HepG2 (cell line): ENCODE data around the gene SAMSN1. TPM values are rescaled to one million over a fixed set of nuclear protein-coding genes. Genes with fewer than 3 reads are reported as not detected.

Experiments used
- ATAC-seq: fragments of 200-7000 bp; cut with Tn5 transposase; 3 replicates; pipeline ENCODE4 v1.9.1; 2020; ENCODE audit warnings: mild to moderate bottlenecking, moderate library complexity
- BruUV-seq: library from RNA; stranded (reverse); fragments of 400-500 nt; replicated peaks from 2 replicates; lab custom pipeline; 2021; lab: Mats Ljungman, UMichigan
- CTCF ChIA-PET: fragments of 300-600 bp; formaldehyde crosslinking; extraction: SDS; loops from one replicate; lab custom pipeline; 2021; ENCODE audit warnings: low total read pairs, inconsistent platforms, low intra/inter-chr PET ratio; lab: Yijun Ruan, JAX
- POLR2A ChIA-PET: fragments of 350-600 bp; sonication (Branson Sonifier 250); formaldehyde crosslinking; loops from one replicate; lab custom pipeline; 2020; ENCODE audit warnings: antibody characterized with exemption, inconsistent platforms; lab: Yijun Ruan, JAX
- DNase-seq: peaks from one replicate; pipeline ENCODE4 v3.0.0-alpha.2; 2015; ENCODE audit warnings: low spot score
- FAIRE-seq: peaks from 3 replicates; lab custom pipeline; 2011; peaks lifted over from hg19 to GRCh38; lab: Jason Lieb, UNC
- H2AFZ ChIP-seq: one replicate; pipeline ENCODE4 v1.6.1; 2011; ENCODE audit warnings: low read length, inconsistent platforms
- H3K27ac ChIP-seq: fragments of 300-600 bp; 3 replicates; pipeline ENCODE4 v1.8.0; 2011; ENCODE audit warnings: mixed run types, mild to moderate bottlenecking, mixed read lengths, low read length, inconsistent platforms; ENCODE audit not compliant: insufficient read depth; ENCODE audit errors: extremely low read length
- H3K27me3 ChIP-seq, 2 experiments: fragments of 200-600 bp in 1 of 2; 2 replicates in 1 of 2; 3 replicates in 1 of 2; pipeline versions ENCODE4 v1.6.0 to v1.8.0; 2011; ENCODE audit warnings: low read length in 2 of 2, mild to moderate bottlenecking in 2 of 2, moderate library complexity in 2 of 2, inconsistent platforms in 1 of 2; ENCODE audit not compliant: insufficient read depth in 2 of 2, control insufficient read depth in 1 of 2
- H3K36me3 ChIP-seq, 2 experiments: fragments of 200-600 bp in 1 of 2; replicated peaks in 1 of 2; 2 replicates in 1 of 2; 3 replicates in 1 of 2; pipeline versions ENCODE4 v1.5.1 to v1.8.0; 2011; ENCODE audit warnings: low read length in 2 of 2, inconsistent platforms in 1 of 2; ENCODE audit not compliant: insufficient read depth in 2 of 2, control insufficient read depth in 1 of 2
- H3K4me1 ChIP-seq: 2 replicates; pipeline ENCODE4 v1.5.1; 2012; ENCODE audit warnings: low read length, inconsistent platforms; ENCODE audit not compliant: insufficient read depth
- H3K4me2 ChIP-seq: 2 replicates; pipeline ENCODE4 v1.6.0; 2011; ENCODE audit warnings: low read depth, low read length, inconsistent platforms
- H3K4me3 ChIP-seq, 3 experiments: fragments of 200-600 bp in 1 of 3; sonication (generic), shearing (Covaris generic) in 1 of 3; replicated peaks in 1 of 3; 2 replicates each; pipeline ENCODE4 v1.5.1; 2011 to 2016; ENCODE audit warnings: low read length in 3 of 3, inconsistent platforms in 2 of 3, low read depth in 2 of 3, mild to moderate bottlenecking in 2 of 3, control low read depth in 1 of 3, mixed read lengths in 1 of 3; ENCODE audit not compliant: insufficient read depth in 1 of 3
- H3K79me2 ChIP-seq: one replicate; pipeline ENCODE4 v1.6.1; 2011; ENCODE audit warnings: low read length, inconsistent platforms; ENCODE audit not compliant: insufficient read depth
- H3K9ac ChIP-seq: 2 replicates; pipeline ENCODE4 v1.6.0; 2011; ENCODE audit warnings: mild to moderate bottlenecking, low read depth, low read length, inconsistent platforms; ENCODE audit not compliant: insufficient read depth
- H3K9me3 ChIP-seq: 2 replicates; pipeline ENCODE4 v1.5.1; 2012; ENCODE audit warnings: mild to moderate bottlenecking, low read length
- H4K20me1 ChIP-seq: 2 replicates; pipeline ENCODE4 v1.6.0; 2011; ENCODE audit warnings: inconsistent platforms, mild to moderate bottlenecking, low read length, moderate library complexity; ENCODE audit not compliant: insufficient read depth
- BRD4 ChIP-seq: sonication (generic); formaldehyde crosslinking; IDR thresholded peaks from 2 replicates; pipeline ENCODE4 v1.4.0; 2020; ENCODE audit warnings: missing genetic modification reagents
- EEA1 ChIP-seq: sonication (generic); formaldehyde crosslinking; IDR thresholded peaks from 2 replicates; pipeline ENCODE4 v1.5.1; 2020; ENCODE audit warnings: mild to moderate bottlenecking, missing genetic modification reagents, borderline replicate concordance
- EP300 ChIP-seq, 3 experiments: sonication (generic) in 1 of 3; formaldehyde crosslinking in 1 of 3; IDR thresholded peaks; 2 replicates each; pipeline versions ENCODE4 v1.5.1 to v1.6.1; 2011 to 2020; ENCODE audit warnings: low read depth in 2 of 3, low read length in 2 of 3, borderline replicate concordance in 1 of 3, improper control_type of control experiment in 1 of 3, mild to moderate bottlenecking in 1 of 3, missing genetic modification reagents in 1 of 3, moderate library complexity in 1 of 3
- KIAA2018 ChIP-seq: sonication (generic); formaldehyde crosslinking; IDR thresholded peaks from 2 replicates; pipeline ENCODE4 v1.5.0; 2020; ENCODE audit warnings: mild to moderate bottlenecking, missing genetic modification reagents, borderline replicate concordance
- SP140L ChIP-seq: sonication (generic); formaldehyde crosslinking; IDR thresholded peaks from 2 replicates; pipeline ENCODE4 v1.4.0; 2020; ENCODE audit warnings: missing genetic modification reagents, borderline replicate concordance
- SP4 ChIP-seq: sonication (generic); formaldehyde crosslinking; IDR thresholded peaks from 2 replicates; pipeline ENCODE4 v1.8.1; 2023; ENCODE audit warnings: mild to moderate bottlenecking, missing genetic modification reagents
- THAP8 ChIP-seq: sonication (generic); formaldehyde crosslinking; IDR thresholded peaks from 2 replicates; pipeline ENCODE4 v1.5.1; 2020; ENCODE audit warnings: missing genetic modification reagents, mild to moderate bottlenecking, borderline replicate concordance
- WGBS: methylation state at CpG from one replicate; pipeline ENCODE4 v1.1.6; 2017; ENCODE audit warnings: low lambda C conversion rate; 5-methylcytosine and 5-hydroxymethylcytosine counted together
- in situ Hi-C: cut with HindIII; loops from 2 replicates; pipeline ENCODE4 v1.10.0; 2017; ENCODE audit warnings: low pct_unique_long_range_greater_than_20kb; ENCODE audit not compliant: extremely low pct_ligation_motif_present
- intact Hi-C: fragments of 100-400 bp; cut with micrococcal nuclease; formaldehyde crosslinking; loops from one replicate; pipeline ENCODE4 v1.10.0; 2022; ENCODE audit not compliant: unreplicated experiment
- polyA plus RNA-seq, 8 experiments: library from polyadenylated mRNA; depleted of rRNA in 3 of 8; stranded (reverse) in 7 of 8; unstranded in 1 of 8; fragments of >200 nt; fragmentation: Illumina TruSeq in 4 of 8; extraction: Trizol in 4 of 8; gene quantifications; 2 replicates each; pipeline versions ENCODE4 v1.2.1 to v1.2.3, GENCODE V29; 2011 to 2016; ENCODE audit warnings: low read depth in 4 of 8, missing spikeins in 1 of 8, mixed read lengths in 1 of 8; ENCODE audit not compliant: insufficient read depth in 1 of 8
- total RNA-seq, 5 experiments: library from RNA; depleted of rRNA; stranded (reverse); fragments of >200 nt; fragmentation: Illumina TruSeq; extraction: Trizol; gene quantifications; 2 replicates each; pipeline ENCODE4 v1.2.3, GENCODE V29; 2016; ENCODE audit warnings: low read depth in 1 of 5

The SAMSN1 gene
- total and polyA plus RNA-seq, 2 of the 13 experiments (the other 11 are each of a cell fraction or from before 2014, with no cell fraction given) = 0.09 TPM; not detected in 1

GRCh38 chr21:14477841-14478240 is 68.3 kb downstream of the SAMSN1 start:
- Histone ChIP-seq H3K9ac (no peak overlapping the region), H3K27me3 (no peaks in the 10 kb centered on the region), H4K20me1 (no peaks in the 10 kb centered on the region), H3K4me3 (no peak overlapping the region), H3K4me1 (no peaks in the 10 kb centered on the region), H3K4me2 (no peak overlapping the region)
- CTCF ChIA-PET = no interaction called here
- BruUV-seq = no TSS peak
- no peak for FAIRE-seq
- ATAC-seq = no peak
- no peak for TF ChIP-seq SP4 (CRISPR knock-in tag)
- no peak for TF ChIP-seq THAP8
- TF ChIP-seq KIAA2018 (CRISPR knock-in tag) = no peak
- no peak for TF ChIP-seq EP300 (IDR thresholded peaks at IDR 0.05; ENCODE audit: low read depth in 2 of 2, low read length in 2 of 2)
- TF ChIP-seq EP300 (CRISPR knock-in tag; IDR thresholded peaks at IDR 0.05; ENCODE audit: borderline replicate concordance) = no peak
- TF ChIP-seq BRD4 (CRISPR knock-in tag) = no peak
- no peak for TF ChIP-seq SP140L
- TF ChIP-seq EEA1 (CRISPR knock-in tag) = no peak
- TF ChIP-seq, all 625 proteins: peak for 0
- intact Hi-C loops (no loop called here), in situ Hi-C loops (no loop called here)
- no peaks in the 10 kb centered on the region for H3K79me2 ChIP-seq
- DNase-seq = no peak
- H2AFZ ChIP-seq = no peak overlapping the region
- no peaks in the 10 kb centered on the region for H3K9me3 ChIP-seq
- no peaks in the 10 kb centered on the region for H3K36me3 ChIP-seq
- H3K27ac ChIP-seq = no peak overlapping the region
- 0% methylated on average over 1 of the region's 1 CpG for WGBS
- POLR2A ChIA-PET = no interaction called here
